SK-N-SH treated with all-trans-retinoic acid at 6 μM for 48 hours (cell line): ENCODE results near the gene IGF2R.
"Not testable (repeated sequence)": the region's sequence is repeated elsewhere in the genome, so short reads cannot be mapped to it uniquely, and the experiment has no call there.

Experiments
- ATAC-seq: fragments of 200-7000 bp; cut with Tn5 transposase; 3 replicates; pipeline ENCODE4 v1.9.1; 2020; ENCODE audit warnings: mild to moderate bottlenecking, moderate library complexity
- ARNTL ChIP-seq: fragments of 450-650 bp; formaldehyde crosslinking; IDR thresholded peaks from 2 replicates; pipeline ENCODE4 v1.5.0; 2020; ENCODE audit warnings: low read depth, mild to moderate bottlenecking, moderate library complexity, borderline replicate concordance
- CSDC2 ChIP-seq: fragments of 250-450 bp; sonication (Bioruptor Pico); IDR thresholded peaks from 2 replicates; pipeline ENCODE4 v1.5.0; 2020; ENCODE audit warnings: mild to moderate bottlenecking, moderate library complexity
- ESRRG ChIP-seq: fragments of 250-450 bp; sonication (Bioruptor Pico); IDR thresholded peaks from 2 replicates; pipeline ENCODE4 v1.6.1; 2021; ENCODE audit warnings: mild to moderate bottlenecking
- GLIS3 ChIP-seq: fragments of 250-450 bp; sonication (Bioruptor Pico); IDR thresholded peaks from 2 replicates; pipeline ENCODE4 v1.5.0; 2020; ENCODE audit warnings: mild to moderate bottlenecking, moderate library complexity
- ISL1 ChIP-seq: fragments of 250-450 bp; sonication (Bioruptor Pico); IDR thresholded peaks from 2 replicates; pipeline ENCODE4 v2.1.2; 2022; ENCODE audit warnings: mild to moderate bottlenecking, moderate library complexity
- OSR1 ChIP-seq: fragments of 250-450 bp; sonication (Bioruptor Pico); IDR thresholded peaks from 2 replicates; pipeline ENCODE4 v1.8.0; 2022; ENCODE audit warnings: moderate library complexity, mild to moderate bottlenecking, inconsistent platforms
- PATZ1 ChIP-seq: fragments of 250-450 bp; sonication (Bioruptor Pico); IDR thresholded peaks from 2 replicates; pipeline ENCODE4 v1.8.0; 2020; ENCODE audit warnings: mild to moderate bottlenecking, moderate library complexity, borderline replicate concordance
- PPARA ChIP-seq: fragments of 250-450 bp; sonication (Bioruptor Pico); IDR thresholded peaks from 2 replicates; pipeline ENCODE4 v1.5.0; 2020; ENCODE audit warnings: mild to moderate bottlenecking, borderline replicate concordance
- RARB ChIP-seq: fragments of 250-450 bp; sonication (Bioruptor Pico); IDR thresholded peaks from 2 replicates; pipeline ENCODE4 v1.8.0; 2021; ENCODE audit warnings: mild to moderate bottlenecking, moderate library complexity
- SNAI2 ChIP-seq: fragments of 250-450 bp; sonication (Bioruptor Pico); IDR thresholded peaks from 2 replicates; pipeline ENCODE4 v1.5.0; 2020; ENCODE audit warnings: mild to moderate bottlenecking, moderate library complexity
- TCF4 ChIP-seq: fragments of 250-450 bp; sonication (Bioruptor Pico); IDR thresholded peaks from 2 replicates; pipeline ENCODE4 v1.8.0; 2021; ENCODE audit warnings: mild to moderate bottlenecking, moderate library complexity, borderline replicate concordance
- TOX ChIP-seq: fragments of 250-450 bp; sonication (Bioruptor Pico); IDR thresholded peaks from 2 replicates; pipeline ENCODE4 v1.8.0; 2021; ENCODE audit warnings: mild to moderate bottlenecking, moderate library complexity, borderline replicate concordance
- TSHZ2 ChIP-seq: fragments of 250-450 bp; sonication (Bioruptor Pico); IDR thresholded peaks from 2 replicates; pipeline ENCODE4 v1.5.0; 2020; ENCODE audit warnings: mild to moderate bottlenecking, moderate library complexity
- ZC3H10 ChIP-seq: fragments of 250-450 bp; sonication (Bioruptor Pico); IDR thresholded peaks from 2 replicates; pipeline ENCODE4 v1.5.1; 2021; ENCODE audit warnings: mild to moderate bottlenecking, moderate library complexity
- ZFP3 ChIP-seq: fragments of 250-450 bp; sonication (Bioruptor Pico); IDR thresholded peaks from 2 replicates; pipeline ENCODE4 v1.5.0; 2020; ENCODE audit warnings: mild to moderate bottlenecking, moderate library complexity
- ZFP30 ChIP-seq: fragments of 450-650 bp; formaldehyde crosslinking; IDR thresholded peaks from 2 replicates; pipeline ENCODE4 v1.5.0; 2022; ENCODE audit warnings: mild to moderate bottlenecking, moderate library complexity
- ZNF70 ChIP-seq: fragments of 450-650 bp; formaldehyde crosslinking; IDR thresholded peaks from 2 replicates; pipeline ENCODE4 v1.5.0; 2020; ENCODE audit warnings: mild to moderate bottlenecking, moderate library complexity
- ZNF8 ChIP-seq: fragments of 450-650 bp; formaldehyde crosslinking; IDR thresholded peaks from 2 replicates; pipeline ENCODE4 v1.5.0; 2020; ENCODE audit warnings: mild to moderate bottlenecking, moderate library complexity
- TF ChIP-seq, protein P1 (sequence below): fragments of 250-450 bp; sonication (Bioruptor Pico); IDR thresholded peaks from 2 replicates; pipeline ENCODE4 v1.5.1; 2021; ENCODE audit warnings: mild to moderate bottlenecking, moderate library complexity

The IGF2R gene

GRCh38 chr6:160112628-160113299 is 143.9 kb downstream of the IGF2R start (continued):
- no peak for TF ChIP-seq TSHZ2
- no peak for TF ChIP-seq ZNF8 (CRISPR knock-in tag)
- TF ChIP-seq TCF4 (CRISPR knock-in tag) = no peak
- no peak for TF ChIP-seq ARNTL (CRISPR knock-in tag)
- no peak for TF ChIP-seq PPARA (CRISPR knock-in tag)
- no peak for TF ChIP-seq PATZ1 (CRISPR knock-in tag)

GRCh38 chr6:160114536-160114935 is 145.7 kb downstream of the IGF2R start:
- not testable (repeated sequence) for ATAC-seq

DNA sequence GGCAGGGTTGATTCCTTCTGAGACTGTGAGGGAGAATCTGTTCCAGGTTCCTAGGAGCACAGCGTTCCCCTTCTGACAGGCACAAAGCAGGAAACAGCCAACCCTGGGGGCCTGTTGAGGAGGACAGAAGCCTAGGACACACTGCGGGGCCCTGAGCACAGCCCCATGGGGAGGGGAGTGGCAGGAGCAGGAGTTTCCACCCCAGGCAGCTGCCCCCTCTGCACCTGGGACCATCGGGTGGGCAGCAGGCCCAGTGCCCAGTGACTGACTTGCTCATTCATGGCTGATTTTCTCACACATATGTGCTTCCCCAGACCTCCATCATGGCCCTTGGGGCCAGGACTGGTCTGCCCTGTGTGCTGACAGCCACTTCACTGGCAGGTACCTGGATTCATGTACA is 146.5 kb downstream of the IGF2R start:
- no peak for ATAC-seq
- TF ChIP-seq TOX (CRISPR knock-in tag) (no peak), TCF4 (CRISPR knock-in tag) (no peak), SNAI2 (CRISPR knock-in tag) (no peak), CSDC2 (CRISPR knock-in tag) (no peak), ZFP30 (no peak), ZC3H10 (CRISPR knock-in tag) (no peak), GLIS3 (CRISPR knock-in tag) (no peak), ZFP3 (no peak), ZNF70 (CRISPR knock-in tag) (no peak), RARB (CRISPR knock-in tag) (no peak), ZNF8 (CRISPR knock-in tag) (no peak), OSR1 (CRISPR knock-in tag) (no peak)
- TF ChIP-seq, protein P1, sequence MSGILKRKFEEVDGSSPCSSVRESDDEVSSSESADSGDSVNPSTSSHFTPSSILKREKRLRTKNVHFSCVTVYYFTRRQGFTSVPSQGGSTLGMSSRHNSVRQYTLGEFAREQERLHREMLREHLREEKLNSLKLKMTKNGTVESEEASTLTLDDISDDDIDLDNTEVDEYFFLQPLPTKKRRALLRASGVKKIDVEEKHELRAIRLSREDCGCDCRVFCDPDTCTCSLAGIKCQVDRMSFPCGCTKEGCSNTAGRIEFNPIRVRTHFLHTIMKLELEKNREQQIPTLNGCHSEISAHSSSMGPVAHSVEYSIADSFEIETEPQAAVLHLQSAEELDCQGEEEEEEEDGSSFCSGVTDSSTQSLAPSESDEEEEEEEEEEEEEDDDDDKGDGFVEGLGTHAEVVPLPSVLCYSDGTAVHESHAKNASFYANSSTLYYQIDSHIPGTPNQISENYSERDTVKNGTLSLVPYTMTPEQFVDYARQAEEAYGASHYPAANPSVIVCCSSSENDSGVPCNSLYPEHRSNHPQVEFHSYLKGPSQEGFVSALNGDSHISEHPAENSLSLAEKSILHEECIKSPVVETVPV = no peak
- TF ChIP-seq, all 23 proteins: peak for 0

DNA sequence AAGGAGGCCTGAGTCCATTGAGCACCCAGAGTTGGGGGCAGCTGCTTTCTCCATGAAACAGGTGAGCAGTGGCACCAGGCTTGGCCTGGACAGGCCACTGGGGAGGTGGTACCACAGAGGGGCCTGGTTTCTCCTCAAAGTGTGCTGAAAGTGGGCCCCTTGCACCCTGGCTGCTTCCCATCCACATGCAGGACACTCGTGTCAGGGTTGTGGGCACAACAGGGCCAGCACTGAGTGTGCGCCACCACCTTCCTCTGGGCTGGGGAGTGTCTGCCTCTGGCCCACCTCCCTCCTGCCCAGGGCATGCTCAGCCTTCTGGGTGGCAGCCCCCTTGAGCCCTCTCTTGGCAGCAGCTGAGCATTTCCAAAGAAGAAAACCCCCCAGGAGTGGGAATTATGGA is 147.5 kb downstream of the IGF2R start:
- no peak for ATAC-seq
- TF ChIP-seq PATZ1 (CRISPR knock-in tag) (no peak), PPARA (CRISPR knock-in tag) (no peak), TSHZ2 (no peak), OSR1 (CRISPR knock-in tag) (no peak), ISL1 (no peak), ESRRG (CRISPR knock-in tag) (no peak)
- TF ChIP-seq, all 23 proteins: peak for 0
